Measurements from ENCODE around the gene PNPLA4.

Gene PNPLA4

DNA sequence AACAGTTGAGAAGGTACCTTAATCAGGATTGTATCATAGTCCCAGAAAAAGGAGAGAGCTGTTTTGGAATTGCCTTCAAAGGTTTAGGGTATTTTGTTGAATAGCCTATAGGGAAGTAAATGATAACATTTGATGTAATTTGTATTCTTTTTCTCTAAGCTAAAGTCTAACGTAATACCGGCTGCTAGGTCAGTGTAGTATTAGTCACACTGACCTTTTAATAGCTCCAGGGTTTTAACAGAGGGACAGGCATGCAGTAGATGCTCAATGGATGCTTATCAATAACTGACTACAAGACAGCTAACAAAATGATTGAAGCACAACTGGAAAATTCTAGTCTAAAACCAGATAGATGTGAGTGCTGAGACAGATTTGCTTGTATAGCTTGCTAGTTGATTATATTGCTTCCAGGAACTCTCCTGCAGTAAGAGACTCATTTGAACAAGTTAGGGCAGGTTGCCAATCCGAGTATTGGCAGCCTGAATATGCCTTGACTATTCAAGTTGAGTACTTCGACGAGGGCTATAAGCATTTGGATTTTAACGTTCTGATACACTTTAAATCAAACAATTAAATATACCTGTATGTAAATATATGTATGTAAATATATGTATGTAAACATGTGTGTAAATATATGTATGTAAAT lies 16.5 kb upstream of the PNPLA4 start (continued):
- TF ChIP-seq ZBTB7A (tag by site-specific recombination; IDR thresholded peaks at IDR 0.05; ENCODE audit: low read depth): no peak

DNA sequence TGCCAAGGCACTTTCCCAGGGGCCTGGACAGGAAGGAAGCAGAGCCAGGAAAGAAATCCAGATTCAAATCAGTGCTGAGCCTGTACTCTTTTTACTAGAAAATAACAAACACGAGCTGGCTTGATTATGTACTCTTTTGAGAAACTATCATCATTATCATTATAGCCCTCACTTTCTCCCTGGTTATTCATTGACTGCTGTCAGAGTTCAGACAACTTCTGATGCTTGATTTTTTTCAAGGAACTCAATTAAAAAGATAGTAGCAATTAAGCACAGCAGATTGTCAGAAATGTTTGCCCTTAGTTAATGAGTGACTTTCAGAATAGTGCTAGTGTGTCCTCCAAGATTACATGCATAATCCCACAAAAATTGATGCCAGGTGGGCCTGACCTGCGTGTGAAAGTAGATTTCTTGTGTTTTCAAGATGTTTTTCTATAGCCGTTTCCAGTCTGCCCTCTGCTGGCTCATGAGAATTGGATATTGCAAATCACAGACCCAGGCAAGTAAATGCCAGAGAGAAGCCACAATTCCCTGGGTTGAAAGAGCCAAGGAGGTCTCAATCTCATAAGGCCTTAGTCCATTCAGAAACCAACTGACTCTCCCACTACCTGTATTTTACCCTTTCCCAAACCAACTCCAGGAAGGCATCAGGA lies 14.3 kb upstream of the PNPLA4 start:
- H3K36me3 ChIP-seq (ENCODE audit: control insufficient read depth in 2 of 2, insufficient read depth in 1 of 2, low read length in 2 of 2): no peaks in the 10 kb centered on the region
- TF ChIP-seq ZFP3 (tag by site-specific recombination; IDR thresholded peaks at IDR 0.05; ENCODE audit: low read depth) (no peak), ZNF776 (tag by site-specific recombination; IDR thresholded peaks at IDR 0.05; ENCODE audit: borderline replicate concordance) (no peak), ZNF132 (tag by site-specific recombination; IDR thresholded peaks at IDR 0.05; ENCODE audit: borderline replicate concordance) (no peak), ZNF76 (tag by site-specific recombination; IDR thresholded peaks at IDR 0.05; ENCODE audit: borderline replicate concordance, low read depth) (no peak), ZNF521 (tag by site-specific recombination; IDR thresholded peaks at IDR 0.05) (no peak), SCRT1 (tag by site-specific recombination; IDR thresholded peaks at IDR 0.05; ENCODE audit: borderline replicate concordance) (no peak), EGR2 (tag by site-specific recombination; IDR thresholded peaks at IDR 0.05; ENCODE audit: low read depth) (no peak), ZNF354C (tag by site-specific recombination; IDR thresholded peaks at IDR 0.05; ENCODE audit: borderline replicate concordance, low read depth) (no peak), GLI2 (tag by site-specific recombination; IDR thresholded peaks at IDR 0.05; ENCODE audit: borderline replicate concordance, low read depth) (no peak), ZNF560 (tag by site-specific recombination; IDR thresholded peaks at IDR 0.05; ENCODE audit: borderline replicate concordance) (no peak), ZNF561 (tag by site-specific recombination; IDR thresholded peaks at IDR 0.05; ENCODE audit: borderline replicate concordance) (no peak)
- TF ChIP-seq, protein P1, sequence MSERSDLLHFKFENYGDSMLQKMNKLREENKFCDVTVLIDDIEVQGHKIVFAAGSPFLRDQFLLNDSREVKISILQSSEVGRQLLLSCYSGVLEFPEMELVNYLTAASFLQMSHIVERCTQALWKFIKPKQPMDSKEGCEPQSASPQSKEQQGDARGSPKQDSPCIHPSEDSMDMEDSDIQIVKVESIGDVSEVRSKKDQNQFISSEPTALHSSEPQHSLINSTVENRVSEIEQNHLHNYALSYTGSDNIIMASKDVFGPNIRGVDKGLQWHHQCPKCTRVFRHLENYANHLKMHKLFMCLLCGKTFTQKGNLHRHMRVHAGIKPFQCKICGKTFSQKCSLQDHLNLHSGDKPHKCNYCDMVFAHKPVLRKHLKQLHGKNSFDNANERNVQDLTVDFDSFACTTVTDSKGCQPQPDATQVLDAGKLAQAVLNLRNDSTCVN (tag by site-specific recombination; optimal IDR thresholded peaks at IDR 0.05): no peak
- TF ChIP-seq, protein P2, sequence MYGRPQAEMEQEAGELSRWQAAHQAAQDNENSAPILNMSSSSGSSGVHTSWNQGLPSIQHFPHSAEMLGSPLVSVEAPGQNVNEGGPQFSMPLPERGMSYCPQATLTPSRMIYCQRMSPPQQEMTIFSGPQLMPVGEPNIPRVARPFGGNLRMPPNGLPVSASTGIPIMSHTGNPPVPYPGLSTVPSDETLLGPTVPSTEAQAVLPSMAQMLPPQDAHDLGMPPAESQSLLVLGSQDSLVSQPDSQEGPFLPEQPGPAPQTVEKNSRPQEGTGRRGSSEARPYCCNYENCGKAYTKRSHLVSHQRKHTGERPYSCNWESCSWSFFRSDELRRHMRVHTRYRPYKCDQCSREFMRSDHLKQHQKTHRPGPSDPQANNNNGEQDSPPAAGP (tag by site-specific recombination; IDR thresholded peaks at IDR 0.05): no peak
- TF ChIP-seq, protein P3, sequence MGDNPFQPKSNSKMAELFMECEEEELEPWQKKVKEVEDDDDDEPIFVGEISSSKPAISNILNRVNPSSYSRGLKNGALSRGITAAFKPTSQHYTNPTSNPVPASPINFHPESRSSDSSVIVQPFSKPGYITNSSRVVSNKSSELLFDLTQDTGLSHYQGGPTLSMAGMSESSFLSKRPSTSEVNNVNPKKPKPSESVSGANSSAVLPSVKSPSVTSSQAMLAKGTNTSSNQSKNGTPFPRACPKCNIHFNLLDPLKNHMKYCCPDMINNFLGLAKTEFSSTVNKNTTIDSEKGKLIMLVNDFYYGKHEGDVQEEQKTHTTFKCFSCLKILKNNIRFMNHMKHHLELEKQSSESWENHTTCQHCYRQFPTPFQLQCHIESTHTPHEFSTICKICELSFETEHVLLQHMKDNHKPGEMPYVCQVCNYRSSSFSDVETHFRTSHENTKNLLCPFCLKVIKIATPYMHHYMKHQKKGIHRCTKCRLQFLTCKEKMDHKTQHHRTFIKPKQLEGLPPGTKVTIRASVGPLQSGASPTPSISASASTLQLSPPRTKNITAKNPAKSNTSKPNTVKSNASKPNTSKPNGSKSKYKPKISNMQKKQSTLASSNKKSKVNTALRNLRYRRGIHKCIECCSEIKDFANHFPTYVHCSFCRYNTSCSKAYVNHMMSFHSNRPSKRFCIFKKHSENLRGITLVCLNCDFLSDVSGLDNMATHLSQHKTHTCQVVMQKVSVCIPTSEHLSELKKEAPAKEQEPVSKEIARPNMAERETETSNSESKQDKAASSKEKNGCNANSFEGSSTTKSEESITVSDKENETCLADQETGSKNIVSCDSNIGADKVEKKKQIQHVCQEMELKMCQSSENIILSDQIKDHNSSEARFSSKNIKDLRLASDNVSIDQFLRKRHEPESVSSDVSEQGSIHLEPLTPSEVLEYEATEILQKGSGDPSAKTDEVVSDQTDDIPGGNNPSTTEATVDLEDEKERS (tag by site-specific recombination; IDR thresholded peaks at IDR 0.05): no peak
- no peak overlapping the region for H3K27ac ChIP-seq (ENCODE audit: extremely low read depth, low read depth, low read length)
- ChIA-PET POLR2A (no interaction called here), CTCF (no interaction called here)
- H3K9me3 ChIP-seq (ENCODE audit: control insufficient read depth, insufficient read depth, low read depth, low read length): no peaks in the 10 kb centered on the region
- no peak overlapping the region for H3K4me3 ChIP-seq (ENCODE audit: low read depth, low read length)
- no peaks in the 10 kb centered on the region for H3K4me1 ChIP-seq (ENCODE audit: control insufficient read depth, insufficient read depth, low read length)

GRCh38 chrX:7934026-7934425 lies 6.8 kb upstream of the PNPLA4 start:
- POLR2A ChIA-PET: no interaction called here
- no peak for TF ChIP-seq ZSCAN23 (tag by site-specific recombination; IDR thresholded peaks at IDR 0.05)
- TF ChIP-seq ZNF266 (tag by site-specific recombination; IDR thresholded peaks at IDR 0.05; ENCODE audit: low read depth): no peak
- no peak for TF ChIP-seq ZEB2 (tag by site-specific recombination; IDR thresholded peaks at IDR 0.05)
- TF ChIP-seq ZNF449 (tag by site-specific recombination; IDR thresholded peaks at IDR 0.05): no peak
- TF ChIP-seq ZNF548 (tag by site-specific recombination; IDR thresholded peaks at IDR 0.05): no peak
- no peak for TF ChIP-seq KLF8 (tag by site-specific recombination; IDR thresholded peaks at IDR 0.05)
- no peak for TF ChIP-seq ZNF426 (tag by site-specific recombination; IDR thresholded peaks at IDR 0.05)
- no peak for TF ChIP-seq ZNF629 (tag by site-specific recombination; IDR thresholded peaks at IDR 0.05)
- TF ChIP-seq, protein P4, sequence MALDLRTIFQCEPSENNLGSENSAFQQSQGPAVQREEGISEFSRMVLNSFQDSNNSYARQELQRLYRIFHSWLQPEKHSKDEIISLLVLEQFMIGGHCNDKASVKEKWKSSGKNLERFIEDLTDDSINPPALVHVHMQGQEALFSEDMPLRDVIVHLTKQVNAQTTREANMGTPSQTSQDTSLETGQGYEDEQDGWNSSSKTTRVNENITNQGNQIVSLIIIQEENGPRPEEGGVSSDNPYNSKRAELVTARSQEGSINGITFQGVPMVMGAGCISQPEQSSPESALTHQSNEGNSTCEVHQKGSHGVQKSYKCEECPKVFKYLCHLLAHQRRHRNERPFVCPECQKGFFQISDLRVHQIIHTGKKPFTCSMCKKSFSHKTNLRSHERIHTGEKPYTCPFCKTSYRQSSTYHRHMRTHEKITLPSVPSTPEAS (tag by site-specific recombination; IDR thresholded peaks at IDR 0.05): no peak
- TF ChIP-seq OVOL3 (tag by site-specific recombination; IDR thresholded peaks at IDR 0.05): no peak

More at GRCh38 chrX:7934026-7934425, 6.8 kb upstream of the PNPLA4 start:
- no peaks in the 10 kb centered on the region for H3K9me3 ChIP-seq (ENCODE audit: control insufficient read depth, insufficient read depth, low read depth, low read length)
- H3K36me3 ChIP-seq (ENCODE audit: control insufficient read depth in 2 of 2, insufficient read depth in 1 of 2, low read length in 2 of 2): no peaks in the 10 kb centered on the region
- H3K4me3 ChIP-seq (ENCODE audit: low read depth, low read length): no peak overlapping the region
- H3K4me1 ChIP-seq (ENCODE audit: control insufficient read depth, insufficient read depth, low read length): no peaks in the 10 kb centered on the region
- H3K27ac ChIP-seq (ENCODE audit: extremely low read depth, low read depth, low read length): no peak overlapping the region
- CTCF ChIA-PET: no interaction called here
